ENCODE data around the gene CDC45. TPM values are rescaled to one million over a fixed set of nuclear protein-coding genes. Genes with fewer than 3 reads are reported as not detected.

The CDC45 gene
- total RNA-seq, 1 donor, result 10.4 TPM

GRCh38 chr22:19478045-19478900, 1.4 kb upstream of the CDC45 start:
- no peak for TF ChIP-seq CTCF (IDR thresholded peaks at IDR 0.05; ENCODE audit: insufficient read depth, low read depth, low read length)
- peak overlapping the region; percentile 93 for H3K4me3 ChIP-seq (ENCODE audit: low read depth, low read length)
- peak; percentile 14 for DNase-seq (ENCODE audit: low read depth)

GRCh38 chr22:19478901-19479354, 792 bp upstream of the CDC45 start, which contains the start of gene UFD1:
UFD1 (minus strand) TSS chr22:19479193; CDS start chr22:19479085, 108 bp downstream.
- H3K4me3 ChIP-seq (ENCODE audit: low read depth, low read length), result peak within 1 kb of the TSS; percentile 93
- DNase-seq (ENCODE audit: low read depth), result peak; percentile 93
- TF ChIP-seq CTCF (IDR thresholded peaks at IDR 0.05; ENCODE audit: insufficient read depth, low read depth, low read length), result no peak

GRCh38 chr22:19480173-19480568, 451 bp downstream of the CDC45 start:
- no peak for DNase-seq (ENCODE audit: low read depth)
- TF ChIP-seq CTCF (IDR thresholded peaks at IDR 0.05; ENCODE audit: insufficient read depth, low read depth, low read length), result no peak

GRCh38 chr22:19480789-19481188, 1.1 kb downstream of the CDC45 start:
- peak overlapping the region; percentile 93 for H3K4me3 ChIP-seq (ENCODE audit: low read depth, low read length)
- DNase-seq (ENCODE audit: low read depth), result no peak
- TF ChIP-seq CTCF (IDR thresholded peaks at IDR 0.05; ENCODE audit: insufficient read depth, low read depth, low read length), result no peak

More at GRCh38 chr22:19480173-19480568, 451 bp downstream of the CDC45 start:
- H3K4me3 ChIP-seq (ENCODE audit: low read depth, low read length), result peak overlapping the region; percentile 93

- TF ChIP-seq CTCF (IDR thresholded peaks at IDR 0.05; ENCODE audit: insufficient read depth, low read depth, low read length), result no peak
- no peak overlapping the region for H3K4me3 ChIP-seq (ENCODE audit: low read depth, low read length)
- DNase-seq (ENCODE audit: low read depth), result no peak
Observed at GRCh38 chr22:19482297-19482696, 2.6 kb downstream of the CDC45 start.

GRCh38 chr22:19483481-19484244, 3.9 kb downstream of the CDC45 start:
- H3K4me3 ChIP-seq (ENCODE audit: low read depth, low read length), result no peak overlapping the region
- DNase-seq (ENCODE audit: low read depth), result peak; percentile 96
- TF ChIP-seq CTCF (IDR thresholded peaks at IDR 0.05; ENCODE audit: insufficient read depth, low read depth, low read length), result no peak

Measured in fibroblast of villous mesenchyme (primary cell).